ENCODE data around the gene FARS2.

The FARS2 gene

GRCh38 chr6:5260661-5261544 is at the start of gene FARS2, which contains the start of gene LYRM4:
Gene FARS2 (plus strand): TSS chr6:5261513.
Gene LYRM4 (minus strand): TSS chr6:5260950. CDS start chr6:5260733, 217 bp downstream.
- peak; percentile 85 for DNase-seq

- no peak for DNase-seq
Observed at GRCh38 chr6:5213836-5214235, 47.5 kb upstream of the FARS2 start.

GRCh38 chr6:5214570-5215052 is 46.7 kb upstream of the FARS2 start:
- DNase-seq = no peak

GRCh38 chr6:5215159-5215558 is 46.2 kb upstream of the FARS2 start:
- DNase-seq = no peak

DNA sequence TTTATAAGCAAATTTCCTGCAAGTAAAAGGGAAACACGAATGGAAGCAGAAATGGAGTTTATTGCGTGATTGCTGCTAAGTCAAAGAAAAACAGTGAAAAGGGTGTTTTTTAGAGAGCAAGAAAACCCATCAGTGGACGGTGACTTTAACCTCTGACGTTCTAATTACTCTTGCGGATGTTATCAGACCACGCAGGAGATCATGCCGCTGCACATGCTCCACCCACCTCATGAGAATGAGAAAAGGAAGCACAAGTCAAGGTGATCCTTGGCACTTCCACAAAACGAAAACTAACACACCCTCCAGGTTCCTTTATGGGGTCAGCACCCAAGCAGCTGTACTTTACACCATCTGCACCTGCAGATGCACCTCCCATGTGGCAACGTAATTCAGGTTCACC is 45.5 kb upstream of the FARS2 start:
- DNase-seq = no peak

- DNase-seq = no peak
Observed at GRCh38 chr6:5217356-5217755, 44.0 kb upstream of the FARS2 start.

DNA sequence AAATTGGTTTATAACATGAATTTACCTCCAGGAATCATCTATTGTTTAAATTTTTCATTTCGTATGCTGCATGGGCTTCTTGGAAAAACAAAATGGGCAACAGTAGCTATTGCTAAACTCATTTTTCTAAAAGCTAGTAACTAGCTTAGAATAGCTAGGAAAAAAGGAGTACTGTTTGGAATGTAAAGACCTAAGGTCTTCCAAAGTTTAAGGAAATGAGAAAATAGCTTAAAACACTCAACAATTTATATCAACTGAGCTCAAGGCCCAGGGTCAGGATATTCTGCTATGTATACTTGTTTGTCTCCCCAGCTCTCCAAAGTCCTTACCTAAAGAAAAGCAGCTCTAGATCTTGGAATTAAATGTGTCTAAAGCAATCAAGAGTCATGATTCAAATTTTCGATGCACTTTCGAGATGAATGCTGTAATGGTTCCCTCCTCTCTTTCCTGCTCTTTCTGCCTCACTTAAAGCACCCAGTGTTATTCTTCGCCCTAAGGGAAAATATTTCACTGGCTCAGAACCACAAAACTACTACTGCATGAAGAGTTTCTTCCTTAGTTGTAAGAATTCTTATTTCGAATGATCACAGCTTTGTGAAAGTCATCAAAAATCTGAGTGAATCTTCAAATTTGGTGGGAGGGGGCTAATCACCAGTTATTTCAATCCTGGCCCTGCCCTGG is 42.2 kb upstream of the FARS2 start:
- DNase-seq = no peak

GRCh38 chr6:5220443-5220842 is 40.9 kb upstream of the FARS2 start:
- DNase-seq = no peak

GRCh38 chr6:5223309-5223708 is 38.0 kb upstream of the FARS2 start:
- DNase-seq = no peak

DNA sequence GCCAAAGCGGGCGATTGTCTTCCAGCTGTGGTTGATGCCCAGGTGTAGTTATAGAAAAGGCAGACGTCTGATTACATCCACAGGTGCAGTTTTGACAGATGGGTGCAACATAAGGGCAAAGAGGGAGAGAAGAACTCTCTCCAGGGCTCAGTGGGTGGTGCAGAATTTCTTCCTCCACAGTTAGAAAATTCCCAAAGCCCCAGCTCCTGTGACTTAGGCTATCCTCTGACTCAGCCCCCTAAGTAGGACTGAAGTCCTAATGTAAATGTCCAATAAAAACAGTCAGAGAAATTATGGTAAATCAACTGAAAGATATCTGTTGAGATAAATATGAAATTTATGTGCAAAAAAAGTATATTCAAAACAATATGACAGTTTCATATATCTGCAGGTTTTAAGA is 32.0 kb upstream of the FARS2 start:
- DNase-seq = no peak

GRCh38 chr6:5230081-5230480 is 31.2 kb upstream of the FARS2 start:
- DNase-seq = no peak

DNA sequence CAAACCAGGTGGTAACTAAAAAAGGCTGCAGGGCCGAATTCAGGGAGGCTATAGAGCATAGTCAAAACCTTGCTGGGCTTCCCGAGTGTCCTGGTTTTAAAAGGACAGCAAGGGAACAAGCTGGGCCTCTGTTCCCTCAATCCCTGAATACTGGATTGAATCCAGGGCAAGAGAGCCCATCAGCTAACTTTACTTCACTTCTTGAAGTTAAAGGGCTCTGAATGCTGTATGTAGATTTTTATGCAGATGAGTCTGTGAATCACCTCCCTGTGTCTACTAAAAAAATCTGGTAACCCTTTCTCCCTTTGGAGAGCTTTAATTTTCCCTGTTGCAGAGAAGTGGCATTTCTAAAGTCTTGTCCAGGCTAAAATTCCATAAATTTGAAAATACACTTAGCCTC is 30.0 kb upstream of the FARS2 start:
- no peak for DNase-seq

DNA sequence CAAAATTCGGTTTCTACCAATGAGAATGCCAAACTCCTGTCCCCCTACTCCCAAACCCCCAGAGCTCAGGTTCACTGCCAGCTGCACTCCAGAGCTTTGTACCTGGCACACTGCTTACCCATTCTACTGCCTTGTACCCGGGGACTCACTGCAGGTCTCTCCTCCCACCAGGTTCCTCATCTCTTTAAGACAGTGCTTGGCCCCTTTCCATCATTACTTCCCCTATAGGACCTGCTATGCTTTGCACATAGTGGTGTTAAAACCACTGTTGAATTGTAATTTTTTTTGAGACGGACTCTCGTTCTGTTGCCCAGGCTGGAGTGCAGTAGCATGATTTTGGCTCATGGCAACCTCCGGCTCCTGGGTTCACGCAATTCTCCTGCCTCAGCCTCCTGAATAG is 26.4 kb upstream of the FARS2 start:
- no peak for DNase-seq

GRCh38 chr6:5235830-5236229 is 25.5 kb upstream of the FARS2 start:
- no peak for DNase-seq

- DNase-seq = no peak
Observed at GRCh38 chr6:5237805-5238204, 23.5 kb upstream of the FARS2 start.

GRCh38 chr6:5238336-5238735 is 23.0 kb upstream of the FARS2 start:
- no peak for DNase-seq

DNA sequence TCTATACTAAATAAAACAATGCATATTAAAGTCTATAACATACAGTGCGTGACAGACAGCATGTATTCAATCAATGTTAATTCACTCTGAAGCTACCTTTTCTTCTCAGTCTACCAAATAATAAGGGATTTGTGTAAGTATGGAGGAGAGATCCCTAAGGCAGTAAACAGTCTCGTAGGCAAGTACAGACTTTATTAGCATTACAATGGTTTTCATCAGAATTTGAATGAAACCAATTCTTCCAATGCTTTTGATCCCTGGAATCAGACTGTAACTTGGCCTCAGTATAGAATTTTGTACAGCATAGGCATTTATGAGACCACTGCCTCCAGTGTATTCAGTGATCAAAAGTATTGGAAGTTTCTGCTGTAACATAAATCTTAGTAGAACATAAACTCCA is 20.1 kb upstream of the FARS2 start:
- no peak for DNase-seq

- DNase-seq = no peak
Observed at GRCh38 chr6:5243069-5243468, 18.2 kb upstream of the FARS2 start.

DNA sequence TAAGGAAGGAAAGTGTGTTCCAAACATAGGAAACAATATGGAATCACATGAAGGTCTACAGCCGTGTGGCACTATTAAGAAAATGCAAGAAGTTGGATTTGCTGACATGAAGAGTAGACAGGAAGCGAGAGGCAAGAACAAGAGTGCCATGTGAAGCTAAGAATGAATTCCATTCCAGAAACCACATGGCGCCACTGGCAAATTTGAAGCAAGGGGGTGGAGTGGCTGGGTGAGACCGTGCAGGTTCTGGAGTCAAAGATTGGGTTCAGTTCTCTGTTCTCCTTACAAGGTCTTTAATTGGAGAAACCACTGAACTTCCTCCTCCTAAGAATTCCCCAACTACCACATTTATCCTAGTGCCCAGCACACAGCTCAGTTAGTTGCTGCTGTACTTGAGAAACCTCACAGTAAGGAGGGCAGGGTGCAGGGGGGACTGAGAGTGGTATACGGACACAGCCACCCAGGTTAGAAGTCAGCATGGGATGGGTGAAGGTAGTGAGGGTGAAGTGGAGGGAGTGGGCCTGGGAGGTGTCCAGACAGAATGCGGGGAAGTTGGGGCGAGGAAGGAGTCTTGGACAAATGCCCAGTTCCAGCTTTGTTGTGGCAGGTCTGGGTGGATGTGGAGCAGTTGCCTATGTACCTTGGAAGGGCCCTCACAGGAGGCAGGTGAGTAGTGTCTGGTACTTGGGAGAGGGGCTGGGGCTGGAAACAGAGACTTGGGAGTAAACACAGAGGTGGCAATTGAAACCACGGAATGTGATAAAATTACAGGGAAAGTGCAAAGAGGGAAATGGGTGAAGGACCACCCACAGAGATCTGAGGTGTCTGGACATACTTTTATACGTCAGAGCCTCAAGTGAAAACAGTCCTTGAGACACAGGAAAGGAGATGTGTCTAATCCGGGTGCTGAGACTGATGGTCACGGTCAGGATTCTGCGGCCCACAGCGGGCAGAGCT is 14.9 kb upstream of the FARS2 start:
- no peak for DNase-seq

- DNase-seq = no peak
Observed at GRCh38 chr6:5247201-5247600, 14.1 kb upstream of the FARS2 start.

GRCh38 chr6:5248302-5249098 is 12.8 kb upstream of the FARS2 start:
- no peak for DNase-seq

Measured in CD4-positive, alpha-beta T cell treated with Interleukin-4 for 4 hours (primary cell).